ENCODE results near the gene MFAP4. TPM values are rescaled to one million over a fixed set of nuclear protein-coding genes. Genes with fewer than 3 reads are reported as not detected.

Gene MFAP4
- total RNA-seq, 1 experiment from 2014 or later: 1.5 TPM

GRCh38 chr17:19366637-19366972 lies 20.4 kb downstream of the MFAP4 start:
- peak overlapping the region in 1 of 3 experiments; percentile 83; a peak in 2 of 7 replicates for H3K27ac Mint-ChIP-seq
- no peak overlapping the region for H4K5ac ChIP-seq (ENCODE audit: insufficient read length, low read depth, low read length)
- H3K36me3 Mint-ChIP-seq (ENCODE audit: insufficient read depth in 1 of 3, low read depth in 3 of 3): peaks cover 0 to 6% (median 5%) of the 10 kb centered on the region in 3 experiments; a peak in 3 of 7 replicates
- no peak for DNase-seq
- H3K4me1 ChIP-seq (ENCODE audit: insufficient read depth, low read length): no peaks in the 10 kb centered on the region
- no peak overlapping the region for H3K9ac ChIP-seq (ENCODE audit: extremely low read depth, insufficient read length, low read length)
- H2BK15ac ChIP-seq (ENCODE audit: low read depth, low read length): no peak overlapping the region
- H3K4ac ChIP-seq (ENCODE audit: low read depth, low read length): no peak overlapping the region
- H2BK5ac ChIP-seq (ENCODE audit: insufficient read length, low read length): no peak overlapping the region
- no peaks in the 10 kb centered on the region for H3K79me1 ChIP-seq (ENCODE audit: insufficient read depth, low read depth, low read length, poor library complexity, severe bottlenecking)
- no peaks in the 10 kb centered on the region for H4K20me1 ChIP-seq (ENCODE audit: control insufficient read depth, insufficient read depth, insufficient read length)
- peaks cover 18 to 26% of the 10 kb centered on the region in 2 experiments for H3K4me1 Mint-ChIP-seq
- no peak for TF ChIP-seq CTCF (conservative IDR thresholded peaks at IDR 0.05)
- H2BK12ac ChIP-seq (ENCODE audit: insufficient read length, low read depth, low read length): no peak overlapping the region
- no peak overlapping the region for H2BK120ac ChIP-seq (ENCODE audit: low read depth, low read length, poor library complexity, severe bottlenecking)
- H3K9me3 Mint-ChIP-seq: no peaks in the 10 kb centered on the region; a peak in 1 of 5 replicates
- H3K79me2 ChIP-seq (ENCODE audit: insufficient read depth, low read length): no peaks in the 10 kb centered on the region
- H3K18ac ChIP-seq (ENCODE audit: insufficient read length, low read depth, low read length): no peak overlapping the region
- no peak overlapping the region for H3K14ac ChIP-seq (ENCODE audit: insufficient read depth, low read length)
- no peak overlapping the region; a peak in 1 of 5 replicates for H3K4me3 Mint-ChIP-seq
- no peaks in the 10 kb centered on the region for H3K9me3 ChIP-seq (ENCODE audit: control insufficient read depth, low read depth, low read length)
- H2BK20ac ChIP-seq (ENCODE audit: low read depth, low read length, poor library complexity, severe bottlenecking): no peak overlapping the region
- no peak overlapping the region for H4K91ac ChIP-seq (ENCODE audit: insufficient read length, low read depth, low read length)
- no peak overlapping the region for H3T11ph ChIP-seq (ENCODE audit: low read length)
- no peak overlapping the region for H3K23ac ChIP-seq (ENCODE audit: insufficient read length, low read depth, low read length)
- peaks cover 5% of the 10 kb centered on the region; the same call in 1 of the 2 replicates for H3K27me3 Mint-ChIP-seq (ENCODE audit: low read depth)
- no peak overlapping the region for H2AK5ac ChIP-seq (ENCODE audit: insufficient read length, low read length)
- no peak overlapping the region for H4K8ac ChIP-seq (replicated peaks; ENCODE audit: insufficient read length, low read depth, low read length)
- H3K23me2 ChIP-seq (ENCODE audit: insufficient read length, low read depth, low read length, poor library complexity, severe bottlenecking): no peaks in the 10 kb centered on the region
- no peak overlapping the region for H3K4me2 ChIP-seq (ENCODE audit: insufficient read depth, insufficient read length, low read length)
- H3K27me3 ChIP-seq (ENCODE audit: insufficient read depth, low read length): no peaks in the 10 kb centered on the region
- WGBS (ENCODE audit: extremely low coverage, insufficient read length, low lambda C conversion rate): no CpG with 5 or more reads among the region's 5 CpGs
- no peak overlapping the region for H3K56ac ChIP-seq (ENCODE audit: insufficient read length, low read depth, low read length)
- H2AFZ ChIP-seq (ENCODE audit: low read length): no peak overlapping the region
- no peak overlapping the region for H3K27ac ChIP-seq (ENCODE audit: insufficient read length, low read depth, low read length)

Data from H9 (cell line).